Glomerular visceral epithelial cell (primary cell): ENCODE data around the gene TMC2.
"Not testable (repeated sequence)": the region's sequence is repeated elsewhere in the genome, so short reads cannot be mapped to it uniquely, and the experiment has no call there.

Source experiments
- DNase-seq: peaks from one replicate; pipeline ENCODE4 v3.0.0-alpha.2; 2016; ENCODE audit errors: extremely low spot score

The TMC2 gene

DNA sequence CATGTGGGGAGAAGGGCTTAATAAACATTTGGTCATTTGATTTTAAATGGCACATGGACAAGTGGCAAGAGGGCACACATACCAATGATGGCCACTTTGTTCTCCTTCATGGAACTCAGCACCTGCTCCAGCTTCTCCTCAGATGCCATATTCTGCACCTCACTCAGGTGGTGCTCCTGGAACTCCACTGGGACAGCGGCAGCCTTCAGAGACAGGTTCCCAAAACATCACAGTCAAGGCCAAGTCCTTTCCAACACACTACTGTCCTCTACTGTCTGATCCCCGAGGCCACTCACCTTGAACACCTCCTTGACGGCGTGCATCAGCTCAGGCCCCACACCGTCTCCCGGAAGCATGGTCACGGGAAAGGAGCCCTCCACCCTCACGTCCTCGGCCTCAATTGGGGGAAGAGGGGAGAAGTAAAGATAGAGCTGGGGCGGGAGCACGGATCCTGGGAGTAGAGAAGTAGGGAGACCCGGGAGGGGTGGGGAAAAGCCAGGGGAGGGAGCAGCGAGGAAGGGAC lies 127.1 kb downstream of the TMC2 start:
- DNase-seq: no peak

DNA sequence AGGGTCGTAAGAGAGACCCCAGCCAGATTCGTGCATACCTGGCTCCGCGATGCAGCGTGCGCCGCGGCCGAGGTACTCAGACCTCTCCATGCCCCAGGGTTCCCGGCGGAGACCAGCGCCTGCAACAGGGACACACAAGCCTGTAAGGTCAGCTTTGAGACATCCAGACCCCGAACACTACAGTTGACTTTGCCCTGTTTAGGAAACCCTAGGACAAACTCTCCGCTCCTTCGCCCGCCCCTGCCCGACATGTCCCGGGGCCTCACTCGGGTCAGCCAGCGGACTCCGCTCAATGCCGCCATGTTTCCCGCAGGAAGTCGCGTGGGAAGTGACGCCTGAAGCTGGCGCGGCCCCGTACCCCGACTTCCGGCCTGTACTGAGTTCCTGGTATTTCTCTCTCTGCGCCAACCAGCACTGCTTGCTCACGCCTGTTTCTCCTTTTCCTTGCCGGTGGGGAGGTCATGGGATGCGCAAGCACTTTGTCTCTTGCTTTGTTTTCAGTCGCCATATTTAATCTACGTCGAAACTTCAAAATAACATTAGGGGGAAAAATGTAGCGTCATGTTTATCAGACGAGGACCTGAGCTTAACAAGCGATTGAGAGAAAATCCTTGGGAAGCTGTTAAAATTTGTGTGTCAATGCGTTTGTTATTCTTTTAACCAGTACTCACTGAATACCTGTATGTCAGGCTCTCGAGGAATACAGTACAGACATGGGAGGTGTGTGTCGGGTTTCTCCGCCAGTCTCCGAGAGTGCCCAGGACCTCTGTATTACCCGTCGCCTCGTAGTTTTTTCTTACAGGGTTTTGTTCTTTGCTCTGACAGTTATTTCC lies 127.7 kb downstream of the TMC2 start, which contains the start of gene IDH3B:
Gene IDH3B, minus strand, starts transcription at position 330 of the 833 bp plus-strand sequence. Its CDS starts 28 bp downstream, at position 302.
- DNase-seq: peak; percentile 93

DNA sequence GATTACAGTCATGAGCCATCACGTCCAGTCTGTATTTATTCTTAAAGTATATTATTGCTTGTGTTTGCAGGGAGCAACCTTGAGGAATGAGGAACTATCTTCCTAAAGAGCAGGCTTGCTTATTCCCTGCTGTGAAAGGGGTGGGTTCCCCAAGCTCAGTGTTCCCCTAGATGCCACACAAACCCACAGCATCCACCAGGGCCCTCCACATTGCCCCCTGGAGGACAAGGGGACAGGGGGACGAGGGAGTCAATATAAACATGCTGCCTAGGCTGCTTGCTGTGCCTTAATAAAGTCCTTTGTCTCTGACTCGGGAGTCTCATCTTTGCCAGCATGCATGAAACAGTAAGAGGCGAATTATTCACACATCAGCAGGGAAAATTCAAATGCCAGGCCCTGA lies 135.6 kb downstream of the TMC2 start:
- DNase-seq: no peak

DNA sequence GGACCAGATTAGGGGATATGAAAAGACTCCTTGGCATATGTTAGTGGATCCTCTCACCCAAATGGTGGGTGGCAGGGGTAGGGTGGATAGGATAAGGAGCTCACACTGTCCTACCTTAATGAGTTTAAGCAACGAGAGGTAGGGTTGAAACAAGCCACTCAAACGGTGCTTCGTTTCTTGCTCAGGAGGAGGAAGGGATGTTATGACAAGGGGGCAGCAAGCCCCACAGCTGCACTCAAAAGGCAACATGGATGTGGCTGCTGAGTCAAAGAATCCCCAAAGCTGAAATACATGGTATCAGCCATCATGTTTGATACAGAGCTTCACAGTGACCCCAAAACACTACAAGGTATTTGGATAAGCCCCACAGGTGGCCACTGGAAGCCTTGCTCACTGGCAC lies 136.1 kb downstream of the TMC2 start:
- DNase-seq: no peak

DNA sequence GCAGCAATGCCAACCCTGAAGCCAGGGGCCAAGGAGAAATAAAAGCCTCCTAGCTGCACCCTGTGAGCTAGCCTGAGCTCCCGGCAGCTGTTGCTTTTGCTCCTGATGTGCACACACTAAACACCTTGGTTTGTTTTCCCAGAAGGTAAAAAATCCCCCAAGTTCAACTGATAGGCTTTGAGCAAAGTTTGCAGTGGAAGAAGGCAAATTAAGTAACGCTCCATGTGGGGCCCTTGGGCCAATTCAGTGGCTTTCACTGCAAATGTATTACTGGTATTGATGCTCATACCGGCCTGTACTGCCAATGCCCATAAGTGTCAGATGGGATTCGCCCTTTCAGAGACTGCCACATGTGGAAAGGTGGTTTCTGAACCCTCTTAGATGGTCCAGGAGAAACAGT lies 137.1 kb downstream of the TMC2 start:
- DNase-seq: no peak

DNA sequence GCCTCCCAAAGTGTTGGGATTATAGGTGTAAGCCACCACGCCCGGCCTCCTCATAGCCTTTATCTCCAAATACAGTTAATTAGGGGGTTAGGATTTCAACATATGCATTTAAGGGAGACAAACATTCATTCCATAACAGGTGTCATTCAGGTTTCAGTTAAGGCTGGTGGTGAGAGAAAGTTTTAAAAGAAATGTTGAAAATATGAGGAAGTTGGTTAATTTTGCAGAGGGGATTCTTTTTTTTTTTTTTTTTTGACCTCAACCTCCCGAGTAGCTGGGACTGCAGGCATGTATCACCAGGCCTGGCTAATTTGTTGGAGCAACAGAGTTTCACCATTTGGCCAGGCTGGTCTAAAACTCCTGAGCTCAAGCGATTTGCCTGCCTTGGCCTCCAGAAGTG lies 143.7 kb downstream of the TMC2 start:
- DNase-seq: no peak

DNA sequence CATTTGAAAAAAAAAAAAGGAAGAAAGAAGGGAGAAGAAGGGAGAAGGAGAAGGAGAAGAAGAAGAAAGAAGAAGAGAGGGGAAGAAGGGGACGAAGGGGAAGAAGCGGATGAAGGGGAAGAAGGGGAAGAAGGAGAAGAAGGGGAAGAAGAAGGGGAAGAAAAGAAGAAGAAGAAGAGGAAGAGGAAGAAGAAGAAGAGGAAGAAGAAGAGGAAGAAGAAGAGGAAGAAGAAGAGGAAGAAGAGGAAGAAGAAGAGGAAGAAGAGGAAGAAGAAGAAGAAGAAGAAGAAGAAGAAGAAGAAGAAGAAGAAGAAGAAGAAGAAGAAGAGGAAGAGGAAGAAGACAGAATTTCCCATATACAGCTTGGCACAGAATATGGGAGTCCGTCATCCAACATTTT lies 145.7 kb downstream of the TMC2 start:
- DNase-seq: not testable (repeated sequence)

DNA sequence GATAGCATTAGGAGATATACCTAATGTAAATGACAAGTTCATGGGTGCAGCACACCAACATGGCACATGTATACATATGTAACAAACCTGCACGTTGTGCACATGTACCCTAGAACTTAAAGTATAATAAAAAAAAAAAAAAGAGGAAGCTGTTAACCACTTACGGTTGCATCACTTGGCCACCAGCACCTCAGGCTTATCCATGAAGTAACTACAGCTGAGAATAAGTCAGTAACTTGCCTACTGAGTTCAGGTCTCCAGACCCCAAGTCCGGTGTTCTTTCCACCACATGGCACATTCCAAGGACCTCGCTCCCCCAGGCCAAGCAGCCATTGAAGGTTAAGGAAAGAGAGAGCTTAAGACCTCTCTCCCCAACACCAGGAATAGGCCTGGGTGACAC lies 148.4 kb downstream of the TMC2 start:
- DNase-seq: not testable (repeated sequence)

DNA sequence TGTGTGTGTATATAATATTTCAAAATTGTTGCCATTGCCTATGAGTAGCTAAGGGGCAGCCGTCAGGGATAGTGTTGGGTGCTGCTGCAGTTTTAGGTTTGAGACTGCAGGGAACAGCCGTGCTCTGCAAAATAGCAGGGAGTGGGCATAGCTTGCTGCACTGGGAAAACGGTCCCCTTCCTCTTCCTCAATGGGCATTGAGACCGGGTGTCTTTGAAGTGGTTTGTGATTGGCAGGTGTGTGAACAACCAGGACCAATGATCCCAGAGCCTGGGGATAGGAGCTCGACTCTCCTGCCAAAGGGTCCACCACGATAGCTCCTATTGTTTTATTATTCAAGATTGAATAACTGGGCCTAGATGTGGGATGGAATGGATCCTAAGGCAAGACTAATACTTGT lies 151.1 kb downstream of the TMC2 start:
- no peak for DNase-seq

DNA sequence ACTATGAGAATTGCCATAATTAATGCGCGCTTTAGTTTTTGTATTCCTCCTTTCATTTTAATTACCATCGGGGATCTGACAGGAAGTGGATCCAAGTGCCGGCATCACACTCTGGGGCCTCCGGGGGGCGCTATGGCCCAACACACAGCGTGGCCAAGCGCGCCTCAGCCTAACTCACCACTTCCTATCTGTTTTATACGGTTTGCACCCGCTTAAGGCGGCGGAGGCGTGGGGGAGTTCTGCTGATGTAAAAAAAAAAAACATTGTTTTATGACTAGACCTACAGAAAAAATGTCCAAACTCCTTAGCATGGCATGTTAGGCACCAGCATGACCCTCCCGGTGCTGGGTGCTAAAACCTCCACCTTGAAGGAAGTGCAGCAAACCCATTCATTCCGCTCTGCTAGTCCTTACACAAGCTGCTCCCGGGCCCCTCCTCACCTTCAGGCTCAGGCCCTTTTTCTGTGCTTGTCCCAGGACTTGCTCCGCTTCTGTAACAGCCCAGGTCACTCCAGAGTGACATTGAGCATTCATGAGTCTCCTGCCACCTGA lies 151.7 kb downstream of the TMC2 start:
- DNase-seq: no peak

DNA sequence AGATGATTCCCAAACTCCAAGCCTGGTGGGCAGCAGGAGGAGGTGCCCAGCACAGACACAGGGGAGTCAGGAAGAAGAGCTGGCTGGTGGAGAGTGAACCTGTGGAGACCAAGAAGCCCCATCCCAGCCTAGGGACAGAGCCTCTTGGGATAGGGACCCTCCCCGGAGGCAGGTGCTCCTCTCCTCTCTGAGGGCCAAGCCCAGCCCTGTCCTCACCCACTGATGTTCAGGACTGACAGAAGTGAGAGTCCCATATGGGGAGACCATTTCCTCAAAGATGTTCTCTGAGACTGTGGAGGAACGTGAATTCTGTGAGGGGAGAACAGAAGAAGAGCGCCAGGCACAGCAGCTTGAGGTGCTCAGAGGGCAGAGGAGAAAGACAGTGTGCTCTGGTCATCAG lies 153.8 kb downstream of the TMC2 start:
- DNase-seq: no peak

DNA sequence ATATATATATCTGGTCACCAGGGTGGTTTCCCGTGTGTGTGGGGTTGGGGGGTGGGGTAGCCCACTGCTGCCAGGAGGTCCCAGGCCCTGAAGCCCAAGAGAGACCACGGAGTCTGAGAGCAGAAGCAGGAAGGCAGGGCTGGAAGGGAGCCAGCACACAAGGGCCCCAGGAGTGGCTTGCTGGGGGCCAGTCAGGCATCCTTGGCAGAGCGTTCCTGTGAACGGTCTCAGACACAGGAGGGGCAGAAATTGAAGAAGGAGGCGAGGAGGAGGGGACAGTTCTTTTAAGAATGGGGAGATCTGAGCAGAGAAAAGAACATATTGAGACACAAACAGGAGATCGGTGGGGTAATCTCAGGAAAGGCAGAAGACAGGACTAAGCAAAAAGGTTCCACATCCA lies 154.3 kb downstream of the TMC2 start:
- DNase-seq: no peak

DNA sequence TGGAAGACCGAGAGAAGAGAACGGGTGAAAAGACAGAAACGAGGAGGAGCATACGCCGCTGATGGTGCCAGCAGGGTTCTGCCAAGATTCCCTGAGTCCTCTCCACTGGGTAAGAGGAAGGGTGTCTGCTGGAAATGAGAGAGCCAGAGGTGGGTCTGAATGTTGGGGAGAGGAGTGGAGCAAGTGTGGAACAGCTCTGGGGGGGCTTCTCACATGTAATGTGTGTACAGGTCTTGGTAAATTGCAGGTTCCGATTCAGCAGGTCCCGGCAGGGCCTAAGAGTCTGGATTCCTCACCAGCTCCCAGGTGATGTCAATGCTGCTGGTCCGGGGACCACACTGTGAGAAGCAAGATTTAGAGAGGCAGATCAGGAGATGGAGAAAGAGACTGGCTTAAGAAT lies 154.8 kb downstream of the TMC2 start:
- DNase-seq: no peak
